NCI-H2227 treated with DMSO at 0.1 percent for 48 hours (cell line): Measurements from ENCODE around the gene SF3B1.
A peak's percentile ranks its signal among the peaks of the same experiment; 100 is the strongest.
"Not testable (repeated sequence)": the region's sequence is repeated elsewhere in the genome, so short reads cannot be mapped to it uniquely, and the experiment has no call there.

Experiments
- DNase-seq: peaks from one replicate; lab custom pipeline; 2025; lab: John Stamatoyannopoulos, UW

Gene SF3B1

GRCh38 chr2:197379308-197379917 is 55.4 kb downstream of the SF3B1 start:
- DNase-seq, result not testable (repeated sequence)

GRCh38 chr2:197378494-197379307 is 56.1 kb downstream of the SF3B1 start:
- DNase-seq, result peak; percentile 86

GRCh38 chr2:197378086-197378485 is 56.7 kb downstream of the SF3B1 start:
- DNase-seq, result no peak

GRCh38 chr2:197377670-197378069 is 57.2 kb downstream of the SF3B1 start:
- no peak for DNase-seq

GRCh38 chr2:197372592-197372991 is 62.2 kb downstream of the SF3B1 start:
- no peak for DNase-seq

- DNase-seq, result not testable (repeated sequence)
These were observed 64.2 kb downstream of the SF3B1 start for GRCh38 chr2:197370664-197371063.

- DNase-seq, result no peak
These were observed 64.9 kb downstream of the SF3B1 start for GRCh38 chr2:197369933-197370320.

- no peak for DNase-seq
These were observed 65.4 kb downstream of the SF3B1 start for GRCh38 chr2:197369228-197369932.

GRCh38 chr2:197368412-197368811 is 66.4 kb downstream of the SF3B1 start:
- no peak for DNase-seq

GRCh38 chr2:197363998-197364397 is 70.8 kb downstream of the SF3B1 start:
- no peak for DNase-seq

- DNase-seq, result peak; percentile 40
These were observed 74.1 kb downstream of the SF3B1 start for GRCh38 chr2:197360744-197361156.

- no peak for DNase-seq
These were observed 75.0 kb downstream of the SF3B1 start for GRCh38 chr2:197359859-197360258.

GRCh38 chr2:197358931-197359330 is 75.9 kb downstream of the SF3B1 start:
- DNase-seq, result no peak

GRCh38 chr2:197357986-197358385 is 76.8 kb downstream of the SF3B1 start:
- DNase-seq, result no peak

- no peak for DNase-seq
These were observed 78.7 kb downstream of the SF3B1 start for GRCh38 chr2:197356136-197356535.

- DNase-seq, result no peak
These were observed 80.7 kb downstream of the SF3B1 start for GRCh38 chr2:197354169-197354558.

- no peak for DNase-seq
These were observed 81.2 kb downstream of the SF3B1 start for GRCh38 chr2:197353393-197354168.

GRCh38 chr2:197349699-197350098 is 85.1 kb downstream of the SF3B1 start:
- DNase-seq, result no peak

GRCh38 chr2:197348721-197349360 is 86.0 kb downstream of the SF3B1 start:
- no peak for DNase-seq

GRCh38 chr2:197345846-197346370 is 88.9 kb downstream of the SF3B1 start:
- DNase-seq, result no peak

GRCh38 chr2:197343968-197344367 is 90.9 kb downstream of the SF3B1 start:
- DNase-seq, result not testable (repeated sequence)
